22Rv1 (cell line): ENCODE data around the gene DCC.

Experiments used
- ZFX ChIP-seq: fragments of 450-650 bp; IDR thresholded peaks from 2 replicates; pipeline ENCODE4 v1.6.1; 2017; ENCODE audit warnings: antibody characterized with exemption, borderline replicate concordance
- TF ChIP-seq, protein P1 (sequence below): fragments of 450-650 bp; IDR thresholded peaks from 2 replicates; pipeline ENCODE4 v1.5.1; 2017; ENCODE audit warnings: mild to moderate bottlenecking

DNA sequence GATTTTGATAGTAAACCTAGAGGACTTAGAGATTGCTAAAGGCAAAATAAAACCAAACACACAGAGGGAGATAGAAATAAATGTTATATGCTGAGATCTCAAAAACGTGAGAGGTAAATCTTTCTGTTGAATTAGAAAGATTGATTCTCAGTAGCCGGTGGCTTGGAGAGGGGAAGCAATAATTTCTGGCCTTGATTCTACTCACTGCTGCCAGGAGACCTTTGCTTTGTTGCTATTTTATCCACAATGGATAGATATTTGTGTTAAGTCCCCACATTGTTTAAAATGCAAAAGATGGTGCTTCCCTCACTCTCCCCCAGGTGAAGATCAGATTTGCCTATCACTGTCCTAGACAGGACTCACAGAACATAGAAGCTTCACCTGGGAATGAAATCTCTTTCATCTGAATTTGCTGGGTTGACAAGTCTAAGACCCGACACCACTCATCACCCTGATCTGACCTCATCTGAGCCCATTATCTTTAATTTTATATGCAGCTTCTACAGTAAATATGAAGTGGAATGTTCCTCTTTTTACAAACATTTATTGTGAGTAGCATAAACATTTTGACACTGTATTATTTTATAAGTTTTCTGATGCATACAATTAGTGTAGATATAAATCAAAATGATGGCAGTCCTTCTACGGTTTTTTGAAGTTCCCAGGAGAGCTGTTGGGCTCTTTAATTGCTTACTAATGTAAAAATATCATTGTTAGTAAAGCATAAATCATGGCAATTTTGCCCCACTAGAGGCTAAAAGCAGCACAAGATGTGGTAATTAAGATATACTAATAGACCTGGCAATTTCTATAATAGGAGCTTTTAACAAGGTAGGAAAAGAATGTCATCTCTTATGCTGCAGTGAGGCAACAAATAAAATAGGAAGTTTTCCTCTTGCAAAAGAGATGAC, 149.7 kb downstream of the DCC start:
- TF ChIP-seq, protein P1, sequence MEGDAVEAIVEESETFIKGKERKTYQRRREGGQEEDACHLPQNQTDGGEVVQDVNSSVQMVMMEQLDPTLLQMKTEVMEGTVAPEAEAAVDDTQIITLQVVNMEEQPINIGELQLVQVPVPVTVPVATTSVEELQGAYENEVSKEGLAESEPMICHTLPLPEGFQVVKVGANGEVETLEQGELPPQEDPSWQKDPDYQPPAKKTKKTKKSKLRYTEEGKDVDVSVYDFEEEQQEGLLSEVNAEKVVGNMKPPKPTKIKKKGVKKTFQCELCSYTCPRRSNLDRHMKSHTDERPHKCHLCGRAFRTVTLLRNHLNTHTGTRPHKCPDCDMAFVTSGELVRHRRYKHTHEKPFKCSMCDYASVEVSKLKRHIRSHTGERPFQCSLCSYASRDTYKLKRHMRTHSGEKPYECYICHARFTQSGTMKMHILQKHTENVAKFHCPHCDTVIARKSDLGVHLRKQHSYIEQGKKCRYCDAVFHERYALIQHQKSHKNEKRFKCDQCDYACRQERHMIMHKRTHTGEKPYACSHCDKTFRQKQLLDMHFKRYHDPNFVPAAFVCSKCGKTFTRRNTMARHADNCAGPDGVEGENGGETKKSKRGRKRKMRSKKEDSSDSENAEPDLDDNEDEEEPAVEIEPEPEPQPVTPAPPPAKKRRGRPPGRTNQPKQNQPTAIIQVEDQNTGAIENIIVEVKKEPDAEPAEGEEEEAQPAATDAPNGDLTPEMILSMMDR: no peak
- TF ChIP-seq ZFX: no peak
